ENCODE data around the gene MRPS34.

The MRPS34 gene

DNA sequence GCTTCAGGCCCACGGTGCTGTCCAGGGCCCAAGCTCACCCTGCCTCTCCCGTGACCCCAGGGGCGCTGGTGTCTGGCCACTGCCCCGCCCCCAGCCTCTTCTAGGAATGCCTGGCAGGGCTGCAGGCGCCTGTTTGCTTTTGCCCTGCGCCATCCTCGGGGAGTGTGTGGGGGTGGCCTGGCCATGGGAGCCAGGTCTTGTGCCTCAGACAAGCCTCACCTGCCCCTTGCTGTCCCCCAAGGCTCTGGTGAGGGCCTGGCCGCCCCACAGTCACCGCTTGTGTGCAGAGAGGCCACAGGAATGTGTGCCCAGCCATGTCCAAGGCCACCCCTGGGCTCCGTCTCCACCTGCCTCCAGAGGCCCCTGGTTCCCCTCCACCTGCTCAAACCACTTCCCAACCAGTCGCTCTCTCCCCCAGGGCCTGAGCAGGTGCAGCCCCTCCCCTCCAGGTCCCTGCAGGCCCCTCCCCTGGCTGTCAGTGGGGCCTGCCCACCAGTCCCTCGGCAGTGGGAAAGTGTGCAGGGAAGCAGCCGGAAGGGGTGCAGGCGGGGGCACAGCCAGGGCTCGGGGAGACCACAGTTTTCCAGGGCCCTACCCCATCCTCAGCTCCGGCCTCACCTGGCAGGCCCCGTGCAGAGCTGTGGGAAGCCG, 21.4 kb upstream of the MRPS34 start:
- DNase-seq = no peak

- DNase-seq = no peak
Measured at GRCh38 chr16:1793578-1794220, 20.8 kb upstream of the MRPS34 start, which contains the start of gene IGFALS. IGFALS (minus strand) TSS chr16:1793705; CDS start chr16:1793652, 53 bp downstream.

GRCh38 chr16:1792836-1793577, 20.1 kb upstream of the MRPS34 start:
- no peak for DNase-seq

- no peak for DNase-seq
Measured at GRCh38 chr16:1791943-1792812, 19.2 kb upstream of the MRPS34 start.

- DNase-seq = no peak
Measured at GRCh38 chr16:1791256-1791942, 18.5 kb upstream of the MRPS34 start.

GRCh38 chr16:1790611-1791255, 17.8 kb upstream of the MRPS34 start:
- no peak for DNase-seq

GRCh38 chr16:1790261-1790610, 17.3 kb upstream of the MRPS34 start:
- DNase-seq = no peak

GRCh38 chr16:1789643-1790045, 16.7 kb upstream of the MRPS34 start:
- no peak for DNase-seq

DNA sequence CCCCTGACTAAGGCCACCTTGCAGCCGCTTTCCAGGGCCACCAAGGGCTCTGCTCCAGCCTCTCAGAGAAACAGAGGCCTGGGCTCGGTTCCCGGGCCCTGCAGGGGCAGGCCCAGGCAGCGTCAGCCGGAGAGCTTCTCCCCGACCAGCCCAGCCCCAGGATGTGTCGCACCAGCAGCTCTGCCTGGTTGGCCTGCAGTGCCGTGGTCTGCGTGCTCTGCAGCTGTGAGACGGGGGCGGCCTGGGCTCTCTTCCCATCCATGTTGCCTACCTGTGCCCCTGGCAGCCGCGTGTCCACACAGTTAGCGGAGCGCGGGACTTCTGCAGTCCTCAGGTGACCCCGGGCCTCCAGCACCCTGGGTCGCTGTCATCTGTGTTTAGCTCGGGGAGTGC, 15.8 kb upstream of the MRPS34 start:
- DNase-seq = no peak

DNA sequence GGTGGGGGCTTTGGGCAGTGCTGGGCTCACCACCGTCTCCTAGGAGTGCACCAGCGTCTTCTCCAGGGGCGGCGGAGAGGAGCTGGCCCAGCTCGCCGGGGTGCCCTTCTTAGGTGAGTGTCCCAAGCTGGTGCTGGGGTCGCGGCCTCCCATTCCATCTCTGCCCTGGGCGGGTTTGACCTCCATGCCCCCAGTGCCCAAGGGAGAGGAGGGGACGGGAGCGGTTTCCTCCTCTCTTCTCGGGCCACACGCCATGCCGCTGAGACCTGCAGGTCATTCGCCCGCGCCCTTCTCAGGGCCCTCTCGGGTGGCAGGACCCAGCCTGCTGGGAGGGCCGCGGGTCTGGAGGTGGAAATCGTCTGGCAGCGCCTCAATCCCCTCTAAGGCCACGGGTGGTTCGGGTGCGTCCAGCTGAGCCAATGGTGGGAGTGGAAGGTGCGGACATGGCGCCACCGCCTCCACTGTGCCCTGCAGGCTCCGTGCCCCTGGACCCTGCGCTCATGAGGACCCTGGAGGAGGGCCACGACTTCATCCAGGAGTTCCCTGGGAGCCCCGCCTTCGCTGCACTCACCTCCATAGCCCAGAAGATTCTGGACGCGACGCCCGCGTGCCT, 15.3 kb upstream of the MRPS34 start:
- no peak for DNase-seq

- no peak for DNase-seq
Measured at GRCh38 chr16:1787322-1788094, 14.6 kb upstream of the MRPS34 start.

GRCh38 chr16:1787056-1787321, 14.1 kb upstream of the MRPS34 start:
- DNase-seq = no peak

GRCh38 chr16:1786242-1787055, 13.5 kb upstream of the MRPS34 start:
- DNase-seq = no peak

DNA sequence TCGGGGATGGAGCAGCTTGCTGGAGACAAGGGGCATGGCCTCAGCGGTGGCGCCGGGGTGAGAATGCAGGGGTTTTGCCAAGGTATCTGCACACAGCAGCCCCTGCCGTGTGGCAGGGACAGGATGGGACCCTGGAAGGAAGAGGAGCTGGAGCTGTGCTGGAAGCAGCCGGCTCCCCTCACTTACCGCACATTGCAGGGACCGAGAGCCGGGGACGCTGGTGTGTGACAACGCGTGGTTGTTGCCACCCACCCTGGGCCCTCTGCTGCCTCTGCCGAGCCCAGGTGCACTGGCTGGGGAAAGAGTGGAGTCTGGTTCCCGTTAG, 12.9 kb upstream of the MRPS34 start:
- DNase-seq = no peak

DNA sequence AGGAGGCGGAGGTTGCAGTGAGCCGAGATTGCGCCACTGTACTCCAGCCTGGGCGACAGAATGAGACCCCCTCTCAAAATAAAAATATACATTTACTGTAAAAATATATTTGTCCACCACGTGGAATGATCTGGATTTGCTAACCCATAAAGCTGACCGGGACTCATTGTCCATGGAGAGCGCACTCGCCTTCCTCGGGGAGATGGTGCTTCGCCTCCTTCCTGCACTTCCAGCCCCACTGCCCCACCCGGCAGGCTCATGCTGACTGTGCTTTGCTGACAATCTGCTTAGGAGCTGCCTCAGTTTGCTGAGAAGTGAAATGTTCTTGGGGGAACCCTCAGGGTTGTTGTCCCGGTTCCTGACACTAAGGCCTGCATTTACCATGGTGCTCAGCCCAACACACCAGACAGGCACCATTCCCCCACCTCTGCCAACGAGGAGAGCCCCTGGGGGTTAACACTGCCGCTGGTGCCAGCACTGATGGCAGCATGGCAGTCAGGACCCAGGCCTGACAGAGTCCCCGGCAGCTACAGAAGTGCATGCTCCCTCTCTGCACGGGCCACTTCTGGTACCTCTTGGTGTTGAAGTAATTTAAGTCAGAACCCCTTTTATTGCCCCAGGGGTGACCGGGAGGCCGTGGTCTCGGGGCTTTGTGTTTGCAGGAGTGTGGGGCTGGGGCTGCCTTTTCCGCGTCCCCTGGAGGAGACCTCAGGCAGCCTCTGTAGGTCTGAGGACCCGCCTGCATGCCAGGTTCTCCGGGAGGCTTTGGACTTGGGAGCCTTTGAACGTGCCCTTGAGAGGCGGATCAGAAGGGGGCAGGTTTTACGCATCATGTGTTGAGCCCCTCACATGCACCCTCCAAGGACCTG, 12.3 kb upstream of the MRPS34 start:
- no peak for DNase-seq

DNA sequence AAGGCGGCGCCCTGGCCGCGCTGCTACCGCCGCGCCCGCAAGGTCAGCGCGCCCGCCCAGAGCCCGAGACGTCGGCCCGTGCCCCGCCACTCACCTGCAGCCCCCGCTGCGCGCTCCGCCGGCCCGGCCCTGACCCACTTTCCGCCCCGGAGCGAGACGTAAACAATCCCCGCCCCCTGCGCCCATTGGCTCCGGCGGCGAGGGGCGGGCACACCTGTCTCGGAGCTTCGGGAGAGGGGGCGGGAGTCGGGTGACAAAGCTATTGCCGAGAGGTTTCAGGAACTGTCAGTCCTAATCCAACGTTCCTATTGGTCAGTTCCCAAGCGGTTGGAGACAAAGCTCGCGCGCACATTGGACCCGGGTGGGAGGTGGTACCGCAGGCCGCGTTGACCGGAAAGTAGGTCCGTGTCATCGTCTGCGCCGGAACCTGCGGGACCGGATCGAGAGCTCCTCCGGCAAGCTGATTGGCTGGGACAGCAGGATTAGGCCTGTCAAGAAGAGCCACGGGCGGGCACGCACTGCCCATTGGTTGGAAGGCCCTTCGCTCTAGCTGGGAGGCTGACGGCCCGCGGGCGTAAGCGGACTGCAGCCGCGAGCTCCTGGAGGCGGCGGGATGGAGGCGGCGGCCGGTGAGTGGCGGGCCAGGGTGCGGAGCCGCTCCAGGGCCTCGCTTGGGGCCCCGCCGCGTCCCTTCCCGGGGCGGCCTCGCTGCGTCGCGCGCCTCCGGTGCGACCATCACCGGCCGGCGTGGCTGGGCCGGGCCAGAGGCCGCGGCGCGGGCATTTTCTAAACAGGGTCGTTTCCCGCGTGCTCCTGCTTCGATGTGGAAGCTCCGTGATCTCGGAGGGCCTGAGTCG, 9.7 kb upstream of the MRPS34 start, which contains the start of the genes NUBP2 and SPSB3:
NUBP2 (plus strand) TSS at position 553 of the 857 bp plus-strand sequence; CDS start at position 614, 61 bp downstream.
SPSB3 (minus strand) TSS at position 164 of the 857 bp plus-strand sequence. CDS start 1,088 bp downstream, outside the sequence.
- peak; percentile 100 for DNase-seq

- DNase-seq = no peak
Measured at GRCh38 chr16:1781758-1782407, 8.9 kb upstream of the MRPS34 start.
